Hepatic stellate cell (primary cell): Measurements from ENCODE around the gene COL25A1.

ENCODE experiments used
- DNase-seq: peaks from one replicate; pipeline ENCODE4 v3.0.0; 2011; ENCODE audit warnings: low spot score

COL25A1 gene

DNA sequence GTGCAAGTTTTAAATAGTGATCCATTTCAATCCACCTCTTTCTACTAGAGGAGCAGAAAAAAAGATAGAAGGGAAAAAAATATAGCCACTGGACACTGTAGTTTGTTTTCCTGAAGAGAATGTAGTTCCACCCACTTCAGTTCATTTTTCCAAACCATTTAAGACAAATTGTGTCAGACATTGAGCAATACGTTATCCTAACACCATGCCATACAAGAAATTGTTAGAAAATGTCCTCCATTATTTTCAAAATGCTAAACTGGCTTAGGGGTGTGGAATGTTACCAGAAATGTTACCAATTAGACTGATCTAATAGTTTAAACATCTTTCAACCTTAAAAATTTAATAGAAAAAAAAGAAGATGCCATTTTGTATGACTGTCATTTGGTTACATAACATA lies 491.0 kb downstream of the COL25A1 start:
- DNase-seq: no peak

DNA sequence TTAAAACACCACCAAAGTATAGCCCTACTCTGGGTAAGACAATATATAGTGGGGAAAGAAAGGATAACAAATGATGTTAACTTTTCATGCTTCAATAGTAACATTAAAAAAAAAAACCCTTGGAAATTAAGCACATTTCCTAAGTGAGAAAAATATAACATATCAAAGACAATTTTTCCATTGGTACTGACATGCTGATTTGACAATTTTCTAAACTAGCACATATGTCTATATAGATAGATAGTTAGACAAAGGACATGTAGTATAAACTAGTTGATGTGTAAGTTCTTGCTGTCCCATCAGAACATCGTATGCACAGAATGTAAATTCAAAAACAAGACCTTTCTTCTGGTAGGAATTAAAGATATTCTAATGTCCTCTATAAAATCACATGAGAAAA lies 492.4 kb downstream of the COL25A1 start:
- no peak for DNase-seq

DNA sequence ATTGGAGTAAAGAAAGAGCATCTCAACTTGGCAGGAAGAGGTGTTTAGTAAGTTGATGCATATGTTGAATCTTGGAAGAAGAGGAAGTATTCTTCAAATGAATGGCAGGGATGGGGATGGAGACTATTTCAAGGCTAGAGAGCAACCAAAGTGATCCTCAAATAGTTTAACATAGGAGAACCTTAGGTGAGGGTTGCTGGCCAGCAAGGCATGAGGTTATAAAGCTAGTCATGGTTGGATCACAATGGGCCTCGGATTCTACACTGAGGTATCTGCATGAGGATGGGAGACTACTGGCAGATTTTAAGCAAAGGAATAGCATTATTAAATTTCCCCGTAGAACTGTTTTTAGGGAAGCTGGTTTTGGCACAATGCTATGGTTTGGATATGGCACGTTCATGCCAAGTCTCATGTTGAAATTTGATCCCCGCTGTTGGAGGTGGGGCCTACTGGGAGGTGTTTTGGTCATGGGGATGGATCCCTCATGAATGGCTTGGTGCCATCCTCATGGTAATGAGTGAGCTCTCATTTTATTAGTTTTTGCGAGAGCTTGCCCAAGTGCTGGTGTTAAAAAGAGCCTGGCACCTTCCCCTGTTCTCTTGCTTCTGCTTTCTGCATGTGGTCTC lies 497.7 kb downstream of the COL25A1 start:
- DNase-seq: no peak

DNA sequence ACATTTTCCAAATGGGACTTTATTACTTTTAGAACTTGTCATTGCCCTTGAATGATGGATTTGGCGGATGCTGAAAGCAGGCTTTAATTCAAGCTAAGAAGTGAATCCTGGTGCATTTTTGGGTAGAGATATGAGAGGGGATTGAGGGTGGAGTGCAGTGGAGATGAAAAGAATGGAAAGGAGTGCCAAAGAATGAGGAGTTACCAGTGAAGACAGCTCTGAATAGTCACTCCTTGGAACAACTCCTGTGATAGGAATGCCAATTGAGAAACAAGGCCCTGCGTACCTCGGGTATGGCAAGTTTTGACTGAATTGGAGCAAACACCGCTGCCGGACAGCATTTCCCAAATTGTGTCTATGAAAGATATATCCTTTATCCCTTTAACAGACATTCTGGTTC lies 503.2 kb downstream of the COL25A1 start:
- no peak for DNase-seq

DNA sequence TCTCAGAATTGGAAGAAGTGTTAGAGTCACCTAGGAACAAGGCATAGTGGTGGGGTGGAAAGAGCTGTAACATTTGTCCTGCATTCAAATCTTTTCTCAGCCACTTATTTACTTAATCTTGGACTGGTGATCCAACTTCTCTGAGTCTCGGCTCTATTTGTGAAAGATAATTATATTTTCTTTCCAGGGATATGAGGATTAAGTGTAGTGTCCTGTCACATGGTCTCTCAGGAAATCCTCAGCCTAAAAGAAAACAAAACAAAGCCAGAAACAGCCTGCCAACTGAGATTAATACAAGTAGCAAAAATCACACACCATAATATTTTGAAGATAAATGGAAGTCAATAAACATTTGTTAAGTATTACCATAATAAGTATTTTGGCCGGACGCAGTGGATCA lies 506.3 kb downstream of the COL25A1 start:
- no peak for DNase-seq

DNA sequence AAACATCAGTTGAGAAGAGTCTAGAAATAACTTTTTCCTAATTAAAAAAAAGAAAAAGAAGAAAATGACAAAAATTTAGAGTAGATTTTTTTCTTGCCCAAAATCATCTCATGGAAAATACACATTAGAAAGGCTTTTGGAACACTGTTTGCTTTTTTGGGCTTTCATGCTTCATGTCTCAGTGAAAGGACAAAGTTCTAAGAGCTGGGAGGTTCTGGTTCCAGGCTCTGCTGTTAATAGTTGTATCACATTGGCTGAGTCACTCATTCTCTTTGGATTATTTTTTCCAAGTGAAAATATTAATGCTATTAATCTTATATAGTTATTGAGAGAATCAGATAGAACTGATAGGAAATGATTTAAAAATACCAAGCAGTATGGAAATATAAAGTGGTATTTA lies 506.7 kb downstream of the COL25A1 start:
- no peak for DNase-seq

DNA sequence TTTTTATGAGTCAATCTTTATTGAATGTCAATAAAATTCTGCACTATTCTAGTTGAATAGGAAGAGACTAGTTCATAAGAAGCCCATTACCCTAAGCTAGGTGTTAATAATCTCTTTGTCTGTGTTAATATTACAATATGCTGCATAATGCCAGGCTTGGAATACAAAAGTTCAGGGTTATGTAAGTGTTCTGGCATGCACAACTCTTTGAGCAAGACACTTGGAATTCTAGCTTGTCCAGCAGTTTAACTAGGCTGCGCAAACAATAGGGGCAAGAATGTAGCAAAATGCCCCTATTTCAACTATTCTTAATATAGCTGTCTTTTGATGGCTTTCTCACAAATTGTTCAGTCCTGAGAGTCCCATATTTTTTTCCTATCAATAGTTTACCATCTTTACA lies 508.3 kb downstream of the COL25A1 start:
- DNase-seq: no peak

DNA sequence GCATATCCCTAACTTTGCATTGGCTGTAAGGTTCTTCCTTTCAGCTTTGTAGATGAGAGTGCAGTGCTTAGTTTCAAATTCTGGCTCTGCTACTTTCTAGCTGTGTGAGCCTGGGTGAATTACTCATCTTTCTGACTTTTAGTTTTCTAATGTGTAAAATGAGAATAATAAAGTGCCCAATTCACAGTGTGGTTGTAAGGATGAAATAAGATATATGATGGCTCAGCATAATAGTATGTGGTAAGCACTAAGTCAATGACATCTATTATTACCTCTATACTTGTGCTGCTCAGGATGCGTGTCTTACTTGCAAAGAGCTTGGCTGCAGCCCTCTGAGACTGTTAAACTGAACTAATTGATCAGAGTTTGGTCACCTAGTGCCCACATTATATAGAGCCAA lies 509.0 kb downstream of the COL25A1 start:
- DNase-seq: no peak

DNA sequence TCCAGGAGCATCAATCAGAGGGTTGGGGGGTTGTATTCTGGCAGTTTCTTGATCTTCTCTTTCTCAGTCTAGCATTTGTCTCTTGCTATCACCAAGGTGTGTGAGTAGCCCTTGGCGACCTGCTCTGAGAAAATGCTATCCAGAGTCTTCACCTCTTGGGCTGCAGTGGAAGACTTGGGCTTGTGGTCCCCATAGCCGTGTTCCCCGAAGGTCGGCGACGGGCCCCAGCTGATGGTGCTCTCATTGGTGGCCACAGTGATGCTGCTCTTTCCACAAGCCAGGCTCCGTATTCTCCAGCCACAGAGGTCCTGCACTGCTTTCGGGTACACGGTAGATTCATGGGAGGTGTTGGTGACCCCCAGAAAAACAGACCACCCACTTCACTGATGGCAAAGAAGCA lies 513.7 kb downstream of the COL25A1 start:
- no peak for DNase-seq

DNA sequence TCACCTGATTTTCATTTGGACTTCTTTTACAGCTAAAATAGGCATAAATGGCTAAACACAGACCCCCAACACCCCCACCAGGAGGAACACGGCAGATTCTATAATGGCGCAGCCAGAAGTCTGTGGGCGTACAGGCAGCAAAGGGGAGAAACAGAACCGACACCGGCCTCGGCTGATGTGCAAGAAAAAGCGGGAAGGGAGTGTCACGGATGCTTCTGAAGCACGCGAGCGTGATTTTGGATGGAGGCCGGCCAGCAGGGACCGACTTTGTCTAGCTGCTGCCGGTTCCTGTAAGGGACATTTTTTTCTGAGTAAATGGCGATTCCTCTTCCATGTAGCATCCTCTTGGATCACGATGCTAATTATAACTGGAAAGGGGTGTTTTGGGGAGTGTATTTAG lies 514.7 kb downstream of the COL25A1 start:
- no peak for DNase-seq

DNA sequence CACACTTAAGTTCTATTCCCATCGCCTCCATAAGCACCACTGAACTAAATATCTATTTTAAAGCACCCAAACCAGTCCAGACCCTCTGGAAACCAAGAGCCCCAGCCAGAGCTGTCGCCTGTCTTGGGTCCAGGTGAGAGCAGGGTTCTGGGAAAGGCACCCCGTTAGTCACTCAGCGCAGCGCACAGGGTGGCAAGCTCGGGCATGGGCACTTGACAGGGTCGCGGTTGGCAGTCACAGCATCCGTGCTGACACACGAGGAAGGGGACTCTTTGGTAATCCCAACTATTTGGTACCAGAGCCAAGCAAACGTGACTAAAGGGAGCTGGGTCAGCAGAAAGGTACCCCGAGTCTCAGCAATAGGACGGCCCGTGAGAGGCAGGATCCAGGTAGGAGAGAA lies 515.4 kb downstream of the COL25A1 start:
- DNase-seq: no peak

DNA sequence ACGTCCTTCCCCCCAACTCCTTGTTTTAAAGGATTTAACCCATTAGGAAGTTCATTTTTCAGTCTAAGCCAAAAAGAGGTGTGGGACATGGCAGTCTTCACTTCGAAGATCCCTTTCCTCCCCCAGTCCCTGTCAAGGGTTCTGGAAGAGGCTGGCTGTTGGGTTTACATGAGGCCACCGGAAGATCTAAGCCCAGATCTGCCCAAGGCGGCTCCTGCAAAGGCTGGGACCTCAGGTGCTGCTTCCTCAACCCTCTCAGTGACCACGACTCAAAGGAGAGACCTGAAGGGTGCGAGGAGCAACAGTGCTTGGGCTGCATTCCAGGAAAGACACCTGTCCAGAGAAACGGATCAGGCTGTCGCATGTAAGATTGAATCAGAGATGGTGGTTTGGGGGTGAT lies 516.1 kb downstream of the COL25A1 start:
- no peak for DNase-seq

DNA sequence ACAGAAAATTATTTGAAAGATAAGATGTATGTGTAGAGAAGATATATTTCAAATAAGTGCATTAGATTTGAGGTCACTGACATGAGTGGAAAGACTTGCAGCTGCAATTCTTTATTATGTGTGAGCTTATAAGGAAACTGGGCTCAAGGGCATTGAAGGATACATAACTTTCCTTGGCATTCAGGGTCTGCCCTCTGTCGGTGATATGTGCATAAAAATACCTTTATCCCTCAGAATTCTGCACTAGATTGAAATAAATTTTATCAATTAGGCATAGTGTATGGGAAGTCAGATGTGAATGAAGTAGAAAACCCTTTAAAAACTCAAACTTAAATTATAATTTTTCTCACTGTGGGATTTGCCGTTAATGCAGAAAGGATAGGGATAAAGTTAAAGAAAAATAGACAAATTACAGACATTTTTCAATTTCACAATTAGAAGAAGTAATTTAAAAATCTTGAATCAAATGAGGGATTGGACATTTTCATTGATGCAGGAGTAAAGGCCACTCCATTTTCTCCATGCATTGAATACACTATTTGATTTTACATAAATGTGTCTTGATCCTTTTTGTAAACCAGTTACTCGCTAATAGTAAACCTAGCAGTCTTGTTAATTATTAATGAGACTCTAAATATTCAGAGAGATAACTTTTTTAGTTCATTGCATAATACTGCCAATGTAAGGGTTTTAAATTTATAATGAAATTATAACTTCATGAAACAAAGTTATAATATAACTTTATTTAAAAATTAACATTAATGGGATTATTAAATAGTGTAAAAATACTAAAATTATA lies 518.6 kb downstream of the COL25A1 start:
- DNase-seq: no peak

DNA sequence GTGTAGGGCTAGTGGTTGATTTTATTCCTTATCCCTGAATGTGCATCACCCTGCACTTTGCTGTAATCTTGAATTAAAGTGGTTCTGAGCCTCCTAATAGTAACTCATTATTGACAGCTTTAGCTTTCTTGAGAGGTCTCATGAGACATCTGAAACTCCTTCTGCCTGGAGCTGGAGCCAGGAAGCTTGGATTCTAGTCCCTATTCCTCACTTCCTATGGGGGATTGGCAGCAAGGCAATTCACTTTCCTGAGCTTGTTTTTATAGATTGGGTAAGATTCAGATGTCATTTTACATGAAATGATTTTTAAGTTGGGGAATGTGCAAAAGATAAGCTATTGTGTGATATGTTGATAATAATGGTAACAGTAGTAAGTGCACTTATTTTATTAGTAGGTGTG lies 522.5 kb downstream of the COL25A1 start:
- no peak for DNase-seq

DNA sequence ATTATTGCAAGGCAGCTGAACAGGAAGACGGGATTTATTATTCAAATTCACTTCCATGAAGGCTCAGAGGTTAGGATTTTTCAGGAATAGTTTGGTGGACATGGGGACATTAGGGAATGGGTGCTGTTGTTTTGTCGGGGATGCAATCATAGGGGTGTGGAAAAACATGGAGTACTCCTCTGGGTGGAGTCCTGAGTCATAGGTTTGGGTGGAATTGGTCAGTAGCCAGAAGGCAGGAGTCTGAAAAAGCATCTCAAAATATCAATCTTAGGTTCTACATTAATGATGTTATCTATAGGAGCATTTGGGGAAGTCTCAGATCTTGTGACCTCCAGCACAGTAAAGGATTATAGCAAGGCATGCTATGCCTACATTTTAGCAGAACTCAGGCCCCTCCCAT lies 525.1 kb downstream of the COL25A1 start:
- no peak for DNase-seq

DNA sequence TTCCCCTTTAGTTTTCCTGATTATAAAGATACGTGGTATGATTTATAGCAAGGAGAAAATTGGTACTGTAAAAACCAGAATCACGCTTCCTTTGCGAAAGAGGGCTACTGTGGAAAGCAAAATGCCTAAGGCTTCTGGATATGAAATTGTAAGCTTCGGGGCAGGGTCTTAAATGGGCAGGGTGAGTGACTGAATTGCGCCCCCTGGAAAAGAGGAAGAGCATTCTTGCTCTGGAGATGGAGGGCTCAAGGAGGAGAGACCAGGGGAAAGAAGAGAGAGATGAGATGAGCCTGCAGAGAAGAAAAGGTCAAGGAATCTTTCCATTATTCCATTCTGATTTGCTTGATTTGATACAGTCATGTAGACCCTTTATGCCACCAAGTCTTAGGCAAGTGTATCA lies 526.5 kb downstream of the COL25A1 start:
- no peak for DNase-seq

DNA sequence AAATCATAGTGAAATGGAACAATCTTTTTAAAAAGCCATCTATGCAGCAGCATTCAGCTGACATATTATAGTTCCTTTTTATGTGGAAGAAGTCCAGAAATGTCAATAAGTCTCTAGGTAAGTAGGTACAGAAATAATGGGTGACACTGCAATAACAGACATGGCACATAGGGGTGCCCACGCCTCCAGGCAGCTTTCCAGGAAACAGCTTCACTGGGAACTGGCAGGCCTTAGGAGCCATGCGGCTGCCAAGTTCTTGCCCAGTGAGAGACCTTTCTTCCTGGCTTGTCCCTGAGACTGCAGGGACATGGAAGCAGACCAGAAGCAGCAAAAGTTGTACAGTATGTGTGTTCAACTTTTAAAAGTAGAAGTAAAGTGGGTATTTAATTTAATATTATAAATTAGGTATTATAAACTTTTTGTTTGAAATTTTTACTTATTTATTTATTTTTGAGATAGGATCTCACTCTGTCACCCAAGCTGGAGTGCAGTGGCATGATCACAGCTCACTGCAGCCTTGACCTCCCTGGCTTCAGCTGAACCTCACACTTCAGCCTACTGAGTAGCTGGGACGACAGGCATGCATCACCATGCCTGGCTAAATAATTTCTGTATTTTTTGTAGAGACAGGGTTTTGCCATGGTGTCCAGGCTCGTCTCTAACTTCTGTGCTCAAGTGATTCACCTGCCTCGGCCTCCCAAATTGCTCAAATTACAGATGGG lies 527.5 kb downstream of the COL25A1 start:
- DNase-seq: no peak

DNA sequence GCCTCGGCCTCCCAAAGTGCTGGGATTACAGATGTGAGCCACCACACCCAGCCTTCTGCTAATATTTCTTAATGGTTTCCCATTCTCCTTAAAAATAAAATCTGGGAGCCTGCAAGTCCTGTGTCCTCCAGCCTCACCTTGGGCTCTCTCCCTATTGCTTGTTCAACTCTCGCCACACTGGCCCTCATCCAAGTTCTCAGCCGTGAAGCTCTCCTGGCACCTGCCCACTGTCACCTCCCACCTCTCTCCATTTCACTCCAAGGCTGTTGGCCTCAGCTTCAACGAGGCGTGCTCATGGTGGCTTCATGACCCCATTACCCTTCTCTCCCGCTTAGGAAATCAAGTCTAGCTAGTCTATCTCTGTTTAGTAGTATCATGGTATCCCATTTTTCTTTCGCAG lies 530.1 kb downstream of the COL25A1 start:
- no peak for DNase-seq

DNA sequence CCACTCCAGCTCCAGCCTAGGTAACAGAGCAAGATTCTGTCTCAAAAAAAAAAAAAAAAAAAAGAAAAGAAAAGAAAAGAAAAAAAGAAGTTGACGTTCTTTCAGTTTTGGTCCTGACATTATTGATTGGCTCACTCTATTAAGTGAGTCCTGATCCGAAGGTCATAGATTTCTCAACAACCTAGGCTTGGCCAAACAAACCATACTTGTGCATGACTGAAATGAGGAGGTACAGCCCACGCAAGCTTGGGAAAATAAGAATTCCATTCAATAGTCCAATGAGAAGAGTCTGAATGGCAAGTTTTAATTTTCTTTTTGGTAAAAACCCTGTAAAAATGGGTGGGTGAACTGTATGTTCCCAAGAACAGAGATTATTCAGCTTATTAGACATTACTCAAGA lies 536.4 kb downstream of the COL25A1 start:
- DNase-seq: no peak

DNA sequence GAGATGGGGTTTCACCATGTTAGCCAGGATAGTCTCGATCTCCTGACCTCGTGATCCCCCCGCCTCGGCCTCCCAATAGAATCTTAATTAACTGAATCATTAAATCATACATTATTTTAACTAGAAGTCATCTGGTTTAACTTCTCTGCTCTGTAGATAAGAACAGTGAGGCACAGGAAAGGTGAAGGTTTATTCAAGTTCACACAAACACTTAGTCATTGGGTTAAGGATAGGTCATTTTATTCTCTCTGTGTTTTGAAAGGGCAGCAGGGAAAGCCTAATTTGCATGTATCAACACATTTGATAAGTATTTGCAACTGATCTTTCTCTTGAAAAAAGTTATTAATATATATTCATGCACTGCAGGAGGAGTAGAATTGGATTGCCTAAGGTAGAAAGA lies 538.5 kb downstream of the COL25A1 start:
- DNase-seq: no peak

DNA sequence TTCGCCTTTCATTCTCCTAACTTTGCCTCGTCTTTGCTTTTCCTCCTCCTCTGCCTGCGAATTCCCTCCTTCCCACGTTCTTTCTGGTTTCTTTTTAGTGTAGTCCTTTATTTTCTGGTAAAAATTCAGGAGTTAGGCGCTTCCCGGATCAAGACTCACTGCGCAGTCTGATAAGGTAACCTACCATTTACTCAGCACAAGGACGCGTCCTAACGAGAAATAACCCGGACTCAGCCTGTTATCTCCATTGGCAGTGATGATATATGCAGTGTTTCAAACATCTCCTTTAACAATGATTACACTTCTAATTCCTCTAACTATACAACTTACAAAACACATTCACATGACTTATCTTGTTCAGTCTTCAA lies 539.2 kb downstream of the COL25A1 start:
- peak; percentile 10 for DNase-seq

DNA sequence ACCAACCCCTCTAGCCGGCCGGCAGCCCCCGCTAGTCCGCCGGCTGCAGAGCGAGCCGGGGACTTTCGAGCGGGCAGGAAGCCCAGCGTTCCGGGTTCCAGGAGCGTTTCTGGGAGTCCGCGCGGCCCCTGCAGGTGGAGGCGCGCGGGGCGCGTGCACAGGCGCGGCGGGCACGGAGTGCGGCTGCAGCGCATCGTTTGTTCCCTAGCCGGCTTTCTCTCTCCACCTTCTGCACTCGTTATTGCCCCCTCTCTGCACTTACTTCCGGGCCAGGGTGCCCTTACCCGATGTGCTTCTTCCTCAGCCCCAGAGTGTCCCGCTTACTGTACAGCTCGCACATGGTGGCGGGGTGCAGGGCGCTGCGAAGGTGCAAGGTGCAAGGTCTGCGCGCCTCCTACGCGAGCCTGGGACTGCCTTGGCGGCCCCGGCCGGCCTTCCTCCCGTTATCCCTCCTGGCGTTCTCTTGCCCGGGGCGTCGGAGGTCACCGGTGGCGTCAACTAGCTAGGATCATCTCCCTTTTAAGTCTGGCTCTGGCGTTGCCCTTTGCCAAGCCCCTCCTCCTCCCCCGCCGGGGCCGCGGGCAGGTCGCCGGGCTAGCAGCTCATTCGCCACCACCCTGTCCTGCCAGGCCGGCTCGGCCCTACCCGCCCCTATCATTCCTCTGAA lies 539.8 kb downstream of the COL25A1 start, which contains the start of gene ETNPPL:
ETNPPL (minus strand) TSS at position 495 of the 667 bp plus-strand sequence; CDS start at position 340, 155 bp downstream.
- peak; percentile 15 for DNase-seq
